ENCODE measurements around the gene FYTTD1. TPM values are rescaled to one million over a fixed set of nuclear protein-coding genes. Genes with fewer than 3 reads are reported as not detected.

The FYTTD1 gene
- total RNA-seq, 1 donor = 40.2 TPM

GRCh38 chr3:197836244-197836643 lies 86.6 kb downstream of the FYTTD1 start:
- TF ChIP-seq CTCF (IDR thresholded peaks at IDR 0.05; ENCODE audit: insufficient read depth, low read length) = no peak
- no peak for DNase-seq (ENCODE audit: low read depth)
- no peak overlapping the region for H3K4me3 ChIP-seq (ENCODE audit: low read depth, low read length)

Other genes with a start within 250 kb of the FYTTD1 start
- 0.49 and 0.99 TPM in 2 replicates for gene BDH1, start 193.9 kb upstream of the FYTTD1 start, total RNA-seq (ENCODE audit: low replicate concordance)
- gene RUBCN, start 13.0 kb upstream of the FYTTD1 start, total RNA-seq (ENCODE audit: low replicate concordance) = 17.2 and 22.3 TPM in 2 replicates
- gene LRCH3, start 41.4 kb downstream of the FYTTD1 start, total RNA-seq (ENCODE audit: low replicate concordance) = 47.3 and 91.1 TPM in 2 replicates
- 212 and 1,042 TPM in 2 replicates for gene RPL35A, start 200.3 kb downstream of the FYTTD1 start, total RNA-seq (ENCODE audit: low replicate concordance)
- gene LMLN, start 210.3 kb downstream of the FYTTD1 start, total RNA-seq (ENCODE audit: low replicate concordance) = 9.2 and 18.1 TPM in 2 replicates

Data from fibroblast of the aortic adventitia (primary cell).